Dermis blood vessel endothelial cell (primary cell): Measurements from ENCODE around the gene ABCC4. TPM values are rescaled to one million over a fixed set of nuclear protein-coding genes. Genes with fewer than 3 reads are reported as not detected.
"Not testable (repeated sequence)": the region's sequence is repeated elsewhere in the genome, so short reads cannot be mapped to it uniquely, and the experiment has no call there.

ENCODE experiments used
- DNase-seq: peaks from one replicate; pipeline ENCODE4 v3.0.0; 2010
- total RNA-seq: library from RNA; depleted of rRNA; stranded (reverse); fragments of >200 nt; gene quantifications from 2 replicates; pipeline ENCODE4 v1.2.3, GENCODE V29; 2014

The ABCC4 gene
- total RNA-seq, 1 donor from 2014 or later, result 6.1 TPM

DNA sequence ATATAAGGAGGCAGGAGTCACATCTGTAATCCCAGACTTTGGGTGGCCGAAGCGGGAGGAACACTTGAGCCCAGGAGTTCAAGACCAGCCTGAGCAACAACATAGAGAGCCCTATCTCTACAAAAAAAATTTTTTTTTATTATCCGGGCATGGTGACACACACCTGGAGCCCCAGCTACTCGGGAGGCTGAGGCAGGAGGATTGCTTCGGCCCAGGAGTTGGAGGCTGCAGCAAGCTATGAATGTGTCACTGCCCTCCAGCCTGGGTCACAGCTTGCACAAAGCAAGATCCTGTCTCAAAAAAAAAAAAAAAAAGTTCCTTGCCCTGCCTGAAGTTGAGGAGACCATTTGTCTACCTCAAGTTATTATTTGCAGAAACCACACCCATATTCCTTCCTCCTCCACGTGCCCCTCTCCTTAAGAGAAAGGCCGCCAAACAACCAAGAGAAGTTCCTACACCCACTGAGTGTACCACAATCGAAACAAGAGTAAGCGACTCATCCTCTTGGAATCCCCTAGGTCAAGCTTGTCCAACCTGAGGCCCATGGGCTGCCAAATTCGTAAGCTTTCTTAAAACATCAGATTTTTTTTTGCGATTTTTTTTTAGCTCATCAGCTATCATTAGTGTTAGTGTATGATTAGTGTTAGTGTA is 2.2 kb downstream of the ABCC4 start:
- peak; percentile 44 for DNase-seq

GRCh38 chr13:95298169-95298965 is 2.9 kb downstream of the ABCC4 start:
- no peak for DNase-seq

GRCh38 chr13:95296326-95296925 is 4.8 kb downstream of the ABCC4 start:
- DNase-seq, result peak; percentile 76

DNA sequence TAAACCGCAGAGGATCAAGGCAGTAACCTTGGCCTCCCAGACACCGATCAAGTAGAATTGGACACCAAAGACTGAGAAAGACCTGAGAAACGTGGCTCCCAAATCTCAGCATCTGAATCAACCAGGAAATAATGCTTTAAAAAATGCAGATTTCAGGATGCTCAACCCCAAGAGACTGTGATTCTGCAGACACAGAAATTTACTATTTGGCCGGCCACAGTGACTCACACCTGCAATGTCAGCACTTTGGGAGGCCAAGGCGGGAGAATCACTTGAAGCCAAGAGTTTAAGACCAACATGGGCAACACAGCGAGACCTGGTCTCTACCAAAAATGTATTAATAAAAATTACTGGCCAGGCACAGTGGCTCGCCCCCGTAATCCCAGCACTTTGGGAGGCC is 6.2 kb downstream of the ABCC4 start:
- DNase-seq, result no peak

DNA sequence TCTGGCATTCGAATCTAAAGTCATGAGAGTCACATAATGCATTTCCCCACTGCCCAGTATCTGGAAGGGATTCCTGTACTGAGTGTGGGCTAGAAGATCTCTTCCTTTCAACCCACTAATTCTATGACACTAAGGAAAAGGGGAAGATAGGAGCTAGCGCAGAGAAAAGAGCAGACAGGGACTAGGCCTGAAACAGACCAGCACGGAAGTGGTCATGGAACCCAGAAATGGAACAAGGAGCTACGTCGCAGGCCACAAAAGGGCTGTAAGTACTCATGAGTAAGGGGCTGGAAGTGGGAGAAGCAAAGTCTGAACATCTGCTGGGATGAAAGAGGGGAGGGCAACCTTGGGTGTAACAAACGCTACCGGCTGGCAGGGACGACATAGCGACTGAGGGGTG is 8.6 kb downstream of the ABCC4 start:
- DNase-seq, result no peak

DNA sequence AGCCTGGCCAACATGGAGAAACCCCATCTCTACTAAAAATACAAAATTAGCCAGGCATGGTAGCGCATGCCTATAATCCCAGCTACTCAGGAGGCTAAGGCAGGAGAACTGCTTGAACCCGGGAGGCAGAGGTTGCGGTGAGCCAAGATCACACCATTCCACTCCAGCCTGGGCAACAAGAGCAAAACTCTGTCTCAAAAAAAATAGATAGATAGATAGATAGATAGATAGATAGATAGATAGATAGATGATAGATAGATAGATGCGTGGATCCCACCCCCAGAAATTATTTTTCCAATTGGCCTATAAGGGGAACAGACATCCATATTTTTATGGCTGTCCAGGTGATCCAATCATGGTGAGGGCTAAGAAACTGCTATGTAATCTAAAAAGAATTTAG is 11.3 kb downstream of the ABCC4 start:
- DNase-seq, result not testable (repeated sequence)

- DNase-seq, result peak; percentile 82
Measured at GRCh38 chr13:95289020-95289444, 12.2 kb downstream of the ABCC4 start.

- DNase-seq, result no peak
Measured at GRCh38 chr13:95284436-95284835, 16.8 kb downstream of the ABCC4 start.

- no peak for DNase-seq
Measured at GRCh38 chr13:95279016-95279415, 22.2 kb downstream of the ABCC4 start.

GRCh38 chr13:95276037-95276505 is 25.2 kb downstream of the ABCC4 start:
- DNase-seq, result no peak

DNA sequence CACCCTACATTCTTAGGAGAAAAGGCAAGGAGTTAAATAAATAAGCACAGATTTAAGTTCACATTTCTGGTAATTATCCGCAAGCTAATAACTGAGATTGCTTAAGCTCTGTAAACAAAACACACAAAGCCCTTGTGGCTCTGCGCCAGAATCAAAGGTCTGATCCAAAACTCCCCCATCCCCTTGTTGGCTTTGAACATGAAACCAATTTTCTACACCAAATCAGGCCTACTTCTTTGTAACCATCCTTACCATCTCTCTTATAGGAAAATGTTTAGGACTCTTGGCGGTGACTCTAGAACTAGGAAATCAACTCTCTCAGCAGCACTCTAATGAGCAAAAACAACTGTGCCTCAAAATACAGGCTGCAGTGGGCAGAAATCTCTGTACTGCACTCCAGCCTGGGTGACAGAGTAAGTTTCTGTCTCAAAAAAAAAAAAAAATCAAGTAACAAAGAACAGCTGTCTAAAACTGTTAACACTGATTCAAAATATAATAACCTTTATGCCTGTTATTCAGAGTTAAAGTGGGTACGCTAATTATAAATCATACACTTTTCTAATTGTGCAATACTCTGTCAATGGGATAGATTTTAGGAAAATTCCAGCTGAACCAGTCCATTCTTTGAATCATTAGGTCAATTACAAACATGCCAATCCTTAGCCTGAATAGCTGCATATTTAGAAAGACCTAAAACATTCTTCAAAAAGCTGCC is 25.8 kb downstream of the ABCC4 start:
- no peak for DNase-seq

GRCh38 chr13:95273592-95274132 is 27.6 kb downstream of the ABCC4 start:
- DNase-seq, result not testable (repeated sequence)

GRCh38 chr13:95272076-95272475 is 29.2 kb downstream of the ABCC4 start:
- DNase-seq, result not testable (repeated sequence)

DNA sequence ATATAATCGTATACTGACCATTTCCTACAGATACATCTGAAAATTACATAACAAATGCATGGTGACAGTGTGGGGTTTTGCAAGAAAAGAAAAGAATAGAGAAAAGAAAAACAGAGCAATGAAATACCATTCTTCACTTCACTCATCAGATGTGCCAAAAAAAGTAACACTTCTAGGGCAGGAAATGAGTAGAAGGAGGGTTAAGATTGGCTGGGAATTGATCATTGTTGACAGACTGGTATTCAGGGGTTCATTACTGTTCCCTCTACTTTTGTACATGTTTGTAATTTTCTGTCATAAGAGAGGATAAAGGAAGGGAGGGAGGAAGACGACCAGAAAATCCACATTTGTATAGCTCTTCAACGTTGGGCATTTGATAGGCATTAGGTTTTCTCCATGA is 31.5 kb downstream of the ABCC4 start:
- peak; percentile 31 for DNase-seq

DNA sequence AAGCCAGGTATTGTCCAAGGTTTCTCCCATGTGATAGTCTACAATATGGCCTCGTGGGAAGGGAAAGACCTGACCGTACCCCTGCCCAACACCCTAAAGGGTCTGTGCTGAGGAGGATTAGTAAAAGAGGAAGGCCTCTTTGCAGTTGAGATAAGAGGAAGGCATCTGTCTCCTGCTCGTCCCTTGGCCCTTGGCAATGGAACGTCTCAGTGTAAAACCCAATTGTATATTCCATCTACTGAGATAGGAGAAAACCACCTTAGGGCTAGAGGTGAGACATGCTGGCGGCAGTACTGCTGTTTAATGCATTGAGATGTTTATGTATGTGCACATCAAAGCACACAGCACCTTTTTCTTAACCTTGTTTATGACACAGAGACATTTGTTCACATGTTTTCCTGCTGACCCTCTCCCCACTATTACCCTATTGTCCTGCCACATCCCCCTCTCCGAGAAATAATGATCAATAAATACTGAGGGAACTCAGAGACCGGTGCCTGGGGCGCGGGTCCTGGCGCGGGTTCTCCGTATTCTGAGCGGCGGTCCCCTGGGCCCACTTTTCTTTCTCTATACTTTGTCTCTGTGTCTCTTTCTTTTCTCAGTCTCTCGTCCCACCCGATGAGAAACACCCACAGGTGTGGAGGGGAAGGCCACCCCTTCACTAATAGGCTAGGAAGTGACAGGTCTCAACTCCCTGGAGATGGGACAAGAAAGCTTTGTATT is 32.7 kb downstream of the ABCC4 start:
- not testable (repeated sequence) for DNase-seq

- DNase-seq, result peak; percentile 59
Measured at GRCh38 chr13:95267662-95268342, 33.4 kb downstream of the ABCC4 start.

DNA sequence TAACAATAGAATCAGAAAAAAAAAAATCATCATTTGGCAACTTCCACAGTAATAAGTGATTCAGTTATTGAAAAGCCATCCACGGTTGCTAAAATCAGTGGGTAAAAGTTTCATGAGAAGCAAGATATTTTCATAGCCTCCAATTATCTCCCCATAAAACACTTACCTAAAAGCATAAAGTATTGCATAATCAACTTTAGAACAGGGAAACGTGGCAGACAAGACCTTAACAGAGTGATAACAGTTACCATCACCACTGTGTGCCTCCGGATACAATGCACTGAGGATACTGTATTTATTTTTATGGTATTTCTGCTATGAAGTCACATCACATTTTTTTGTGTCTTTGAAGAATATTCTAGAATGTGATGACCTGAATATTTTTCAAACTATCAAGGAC is 37.0 kb downstream of the ABCC4 start:
- DNase-seq, result no peak

DNA sequence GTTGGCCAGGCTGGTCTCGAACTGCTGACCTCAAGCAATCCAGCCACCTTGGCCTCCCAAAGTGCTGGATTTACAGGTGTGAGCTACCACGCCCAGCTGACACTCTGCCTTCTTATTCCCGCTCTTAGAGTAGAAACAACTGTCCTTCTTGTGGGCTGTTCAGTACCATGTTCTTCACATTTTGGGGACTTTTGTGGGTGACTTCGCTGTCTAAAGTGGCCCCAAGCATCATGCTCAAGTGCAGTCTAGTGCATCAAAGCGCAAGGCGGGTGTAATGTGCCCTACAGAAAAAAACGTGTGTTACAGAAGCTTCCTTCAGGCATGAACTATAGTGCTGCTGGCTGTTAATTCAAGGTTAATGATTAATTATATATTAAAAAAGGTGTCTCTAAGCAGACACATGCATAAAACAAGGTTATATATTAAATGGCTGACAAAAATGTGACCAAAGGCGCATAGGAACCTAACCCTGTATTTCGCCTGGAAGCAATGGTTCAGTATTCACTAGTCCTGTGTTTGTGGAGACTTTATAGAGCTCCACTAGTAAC is 38.3 kb downstream of the ABCC4 start:
- no peak for DNase-seq

DNA sequence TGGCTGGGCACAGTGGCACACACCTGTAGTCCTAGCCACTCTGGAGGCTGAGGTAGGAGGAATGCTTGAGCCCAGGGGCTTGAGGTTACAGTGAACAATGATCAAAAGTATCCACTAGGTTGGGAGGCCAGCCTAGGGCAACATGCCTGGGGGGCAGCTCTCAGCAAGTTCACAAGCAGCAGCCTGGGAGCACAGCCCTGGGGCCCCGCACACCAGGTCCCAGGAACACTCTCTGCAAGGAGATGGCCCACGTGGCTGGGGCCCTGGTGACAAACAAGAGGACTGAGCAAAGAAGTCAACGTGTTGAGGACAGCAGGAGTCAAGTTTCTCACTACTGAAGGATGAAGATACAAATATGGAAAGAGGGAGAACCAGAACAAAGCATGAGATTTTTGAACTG is 39.3 kb downstream of the ABCC4 start:
- no peak for DNase-seq

GRCh38 chr13:95260031-95260525 is 41.2 kb downstream of the ABCC4 start:
- no peak for DNase-seq
